ENCODE data around the gene COL26A1. TPM values are rescaled to one million over a fixed set of nuclear protein-coding genes. Genes with fewer than 3 reads are reported as not detected.

The COL26A1 gene
- polyA plus RNA-seq, 1 donor (not counting 4 experiments of a cell fraction or from before 2014, with no cell fraction given), result not detected

DNA sequence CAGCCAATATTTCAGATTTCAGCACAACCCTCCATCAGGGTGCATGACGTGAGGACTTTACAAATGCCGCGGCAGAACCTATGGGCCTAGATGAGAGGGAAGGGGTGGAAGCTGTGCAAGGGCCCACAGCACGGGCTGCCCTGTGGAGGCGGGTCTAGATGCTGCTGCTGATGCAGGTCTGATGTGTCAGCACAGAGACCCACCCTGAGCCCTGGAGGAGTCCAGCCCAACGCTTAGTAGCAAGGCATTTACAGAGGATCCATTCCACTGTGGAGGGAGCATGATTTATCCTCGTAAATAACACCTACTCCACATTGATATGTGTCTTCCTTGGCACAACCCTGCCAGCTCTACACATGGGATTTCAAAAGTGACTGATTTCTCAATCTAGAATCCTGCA, 217.9 kb downstream of the COL26A1 start:
- dilution Hi-C loops (cut with MboI; ENCODE audit: extremely low pct_ligation_motif_present, low sequenced_read_pairs), result no loop called here
- no peak for FAIRE-seq
- Histone ChIP-seq H3K4me1 (ENCODE audit: control insufficient read depth, extremely low read depth, insufficient read depth, low read length) (no peaks in the 10 kb centered on the region), H3K27me3 (ENCODE audit: control insufficient read depth, extremely low read depth, insufficient read depth, low read length) (no peaks in the 10 kb centered on the region), H4K20me1 (ENCODE audit: control insufficient read depth, extremely low read depth, insufficient read depth, low read length) (no peaks in the 10 kb centered on the region), H3K27ac (ENCODE audit: control insufficient read depth, insufficient read depth, low read length) (no peak overlapping the region), H3K9me1 (ENCODE audit: control insufficient read depth, extremely low read depth, insufficient read depth, low read length) (no peaks in the 10 kb centered on the region), H3K79me2 (ENCODE audit: control insufficient read depth, insufficient read depth, low read length) (no peaks in the 10 kb centered on the region), H3K4me3 (ENCODE audit: control insufficient read depth in 2 of 3, extremely low read depth in 1 of 3, insufficient read depth in 2 of 3, low read depth in 1 of 3, low read length in 3 of 3) (no peak overlapping the region), H3K4me2 (ENCODE audit: control insufficient read depth, extremely low read depth, insufficient read depth, low read depth, low read length) (no peak overlapping the region), H2AFZ (ENCODE audit: control insufficient read depth, low read length) (no peak overlapping the region), H3K36me3 (ENCODE audit: control insufficient read depth in 2 of 2, extremely low read depth in 1 of 2, insufficient read depth in 2 of 2, low read length in 2 of 2) (no peaks in the 10 kb centered on the region), H3K9ac (ENCODE audit: control insufficient read depth, extremely low read depth, insufficient read depth, low read length) (no peak overlapping the region), H3K9me3 (ENCODE audit: control insufficient read depth, low read depth, low read length) (peaks cover 2% of the 10 kb centered on the region)
- DNase-seq (ENCODE audit: low read depth, low spot score), result no peak
- TF ChIP-seq, protein P1, sequence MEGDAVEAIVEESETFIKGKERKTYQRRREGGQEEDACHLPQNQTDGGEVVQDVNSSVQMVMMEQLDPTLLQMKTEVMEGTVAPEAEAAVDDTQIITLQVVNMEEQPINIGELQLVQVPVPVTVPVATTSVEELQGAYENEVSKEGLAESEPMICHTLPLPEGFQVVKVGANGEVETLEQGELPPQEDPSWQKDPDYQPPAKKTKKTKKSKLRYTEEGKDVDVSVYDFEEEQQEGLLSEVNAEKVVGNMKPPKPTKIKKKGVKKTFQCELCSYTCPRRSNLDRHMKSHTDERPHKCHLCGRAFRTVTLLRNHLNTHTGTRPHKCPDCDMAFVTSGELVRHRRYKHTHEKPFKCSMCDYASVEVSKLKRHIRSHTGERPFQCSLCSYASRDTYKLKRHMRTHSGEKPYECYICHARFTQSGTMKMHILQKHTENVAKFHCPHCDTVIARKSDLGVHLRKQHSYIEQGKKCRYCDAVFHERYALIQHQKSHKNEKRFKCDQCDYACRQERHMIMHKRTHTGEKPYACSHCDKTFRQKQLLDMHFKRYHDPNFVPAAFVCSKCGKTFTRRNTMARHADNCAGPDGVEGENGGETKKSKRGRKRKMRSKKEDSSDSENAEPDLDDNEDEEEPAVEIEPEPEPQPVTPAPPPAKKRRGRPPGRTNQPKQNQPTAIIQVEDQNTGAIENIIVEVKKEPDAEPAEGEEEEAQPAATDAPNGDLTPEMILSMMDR (optimal IDR thresholded peaks at IDR 0.05 in 1 of 3, IDR thresholded peaks at IDR 0.05 in 1 of 3, conservative IDR thresholded peaks at IDR 0.05 in 1 of 3; ENCODE audit: extremely low read depth in 1 of 3, insufficient read depth in 2 of 3, low read length in 3 of 3), result no peak
- no peak for TF ChIP-seq EZH2 (IDR thresholded peaks at IDR 0.05; ENCODE audit: low read length)

DNA sequence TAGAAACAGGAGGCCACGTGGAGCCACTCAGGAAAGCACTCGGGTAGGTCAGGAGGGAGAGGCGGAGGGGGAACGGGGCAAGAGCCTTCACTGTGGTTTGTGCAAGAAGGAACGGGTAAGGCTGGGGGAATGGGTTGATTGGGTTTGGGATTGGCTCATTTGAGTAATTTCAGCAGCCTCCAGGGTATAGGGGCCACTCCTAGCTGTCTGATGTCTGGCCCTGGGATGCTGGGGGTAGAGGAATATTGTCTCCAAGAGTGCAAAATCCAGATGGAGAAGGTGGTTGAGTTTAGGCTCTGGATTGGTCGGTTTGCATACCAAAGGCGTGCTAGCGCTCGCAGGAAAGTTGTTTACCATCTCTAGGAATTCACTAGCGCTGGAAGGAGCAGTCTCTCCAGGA, 219.2 kb downstream of the COL26A1 start:
- no peak for DNase-seq (ENCODE audit: low read depth, low spot score)

More for the DNA sequence above, 219.2 kb downstream of the COL26A1 start:
- H3K4me1 ChIP-seq (ENCODE audit: control insufficient read depth, extremely low read depth, insufficient read depth, low read length), result no peaks in the 10 kb centered on the region
- no peak for FAIRE-seq
- H3K27me3 ChIP-seq (ENCODE audit: control insufficient read depth, extremely low read depth, insufficient read depth, low read length), result no peaks in the 10 kb centered on the region
- no peaks in the 10 kb centered on the region for H3K36me3 ChIP-seq (ENCODE audit: control insufficient read depth in 2 of 2, extremely low read depth in 1 of 2, insufficient read depth in 2 of 2, low read length in 2 of 2)
- no peak overlapping the region for H3K9ac ChIP-seq (ENCODE audit: control insufficient read depth, extremely low read depth, insufficient read depth, low read length)
- no peaks in the 10 kb centered on the region for H3K79me2 ChIP-seq (ENCODE audit: control insufficient read depth, insufficient read depth, low read length)
- no peak overlapping the region for H3K4me3 ChIP-seq (ENCODE audit: control insufficient read depth in 2 of 3, extremely low read depth in 1 of 3, insufficient read depth in 2 of 3, low read depth in 1 of 3, low read length in 3 of 3)
- no peaks in the 10 kb centered on the region for H3K9me3 ChIP-seq (ENCODE audit: control insufficient read depth, low read depth, low read length)
- no peaks in the 10 kb centered on the region for H4K20me1 ChIP-seq (ENCODE audit: control insufficient read depth, extremely low read depth, insufficient read depth, low read length)
- no peak overlapping the region for H3K4me2 ChIP-seq (ENCODE audit: control insufficient read depth, extremely low read depth, insufficient read depth, low read depth, low read length)
- TF ChIP-seq, protein P1 (optimal IDR thresholded peaks at IDR 0.05 in 1 of 3, IDR thresholded peaks at IDR 0.05 in 1 of 3, conservative IDR thresholded peaks at IDR 0.05 in 1 of 3; ENCODE audit: extremely low read depth in 1 of 3, insufficient read depth in 2 of 3, low read length in 3 of 3), result no peak
- no peak for TF ChIP-seq EZH2 (IDR thresholded peaks at IDR 0.05; ENCODE audit: low read length)
- dilution Hi-C loops (cut with MboI; ENCODE audit: extremely low pct_ligation_motif_present, low sequenced_read_pairs), result no loop called here
- no peaks in the 10 kb centered on the region for H3K9me1 ChIP-seq (ENCODE audit: control insufficient read depth, extremely low read depth, insufficient read depth, low read length)
- H3K27ac ChIP-seq (ENCODE audit: control insufficient read depth, insufficient read depth, low read length), result no peak overlapping the region
- no peak overlapping the region for H2AFZ ChIP-seq (ENCODE audit: control insufficient read depth, low read length)

Measured in keratinocyte (primary cell).